Thoracic aorta (tissue), 2 donors: ENCODE data around the gene NRDC. TPM values are rescaled to one million over a fixed set of nuclear protein-coding genes. Genes with fewer than 3 reads are reported as not detected.

Experiments used
- ATAC-seq: fragments of 150-250 bp; one replicate; pipeline ENCODE4 v1.8.0; 2017; ENCODE audit warnings: low read depth; ENCODE audit not compliant: insufficient number of reproducible peaks, low FRiP score
- DNase-seq: peaks from one replicate; pipeline ENCODE4 v3.0.0-alpha.2; 2020; ENCODE audit warnings: low spot score
- H3K27ac ChIP-seq, 2 donors: fragments of 200-600 bp; sonication (generic); 1 replicate in 1 of 2; 2 replicates in 1 of 2; pipeline ENCODE4 v1.5.1; 2016; ENCODE audit warnings: mild to moderate bottlenecking in 2 of 2, moderate library complexity in 2 of 2
- H3K27me3 ChIP-seq: fragments of 200-600 bp; sonication (generic); replicated peaks from 2 replicates; pipeline ENCODE4 v1.6.0; 2016; ENCODE audit warnings: mild to moderate bottlenecking; ENCODE audit not compliant: insufficient read depth
- H3K36me3 ChIP-seq: fragments of 200-600 bp; sonication (generic); one replicate; pipeline ENCODE4 v1.5.1; 2016
- H3K4me1 ChIP-seq, 2 donors: fragments of 200-600 bp; sonication (generic); 1 replicate in 1 of 2; 2 replicates in 1 of 2; pipeline versions ENCODE4 v1.5.1 to v1.6.0; 2016; ENCODE audit warnings: low read depth in 2 of 2, mild to moderate bottlenecking in 1 of 2; ENCODE audit not compliant: control insufficient read depth in 1 of 2
- H3K4me3 ChIP-seq: fragments of 200-600 bp; sonication (generic); 2 replicates; pipeline ENCODE4 v1.5.1; 2016; ENCODE audit warnings: mild to moderate bottlenecking
- H3K9me3 ChIP-seq: fragments of 200-600 bp; sonication (generic); 2 replicates; pipeline ENCODE4 v1.5.1; 2016
- CTCF ChIP-seq: fragments of 200-600 bp; sonication (generic); IDR thresholded peaks from one replicate; pipeline ENCODE4 v1.5.1; 2019; ENCODE audit warnings: antibody characterized with exemption
- total RNA-seq, 2 donors: library from RNA; depleted of rRNA; stranded (reverse); fragments of >200 nt; gene quantifications; one replicate each; pipeline versions ENCODE4 v1.1.0 to v1.2.3, GENCODE V29; 2016

NRDC gene
- total RNA-seq, 2 donors from 2014 or later = 49.7 to 94.2 TPM

GRCh38 chr1:51776408-51776807 lies 102.1 kb downstream of the NRDC start:
- peaks cover 0 to 4% of the 10 kb centered on the region in 2 donors for H3K4me1 ChIP-seq
- H3K27ac ChIP-seq = no peak overlapping the region
- H3K27me3 ChIP-seq = no peaks in the 10 kb centered on the region
- H3K4me3 ChIP-seq = no peak overlapping the region
- ATAC-seq = no peak
- H3K9me3 ChIP-seq = no peaks in the 10 kb centered on the region
- no peak for TF ChIP-seq CTCF
- DNase-seq = no peak
- H3K36me3 ChIP-seq = peaks cover 29% of the 10 kb centered on the region

GRCh38 chr1:51768971-51769588 lies 109.4 kb downstream of the NRDC start:
- peak; percentile 60 for ATAC-seq
- peaks cover 4 to 6% of the 10 kb centered on the region in 2 donors for H3K4me1 ChIP-seq
- H3K9me3 ChIP-seq = no peaks in the 10 kb centered on the region
- peaks cover 21% of the 10 kb centered on the region for H3K36me3 ChIP-seq
- DNase-seq = no peak
- TF ChIP-seq CTCF = peak; percentile 85
- H3K27ac ChIP-seq = peak overlapping the region in 1 of 2 donors; percentile 37
- no peak overlapping the region for H3K4me3 ChIP-seq
- no peaks in the 10 kb centered on the region for H3K27me3 ChIP-seq

GRCh38 chr1:51761351-51761750 lies 117.2 kb downstream of the NRDC start:
- no peak for TF ChIP-seq CTCF
- no peak for DNase-seq
- ATAC-seq = no peak

GRCh38 chr1:51760872-51761271 lies 117.7 kb downstream of the NRDC start:
- TF ChIP-seq CTCF = no peak
- peaks cover 22 to 39% of the 10 kb centered on the region in 2 donors for H3K4me1 ChIP-seq
- H3K27ac ChIP-seq = no peak overlapping the region
- ATAC-seq (no peak), DNase-seq (no peak)
- H3K27me3 ChIP-seq = no peaks in the 10 kb centered on the region
- H3K9me3 ChIP-seq = no peaks in the 10 kb centered on the region
- H3K4me3 ChIP-seq = no peak overlapping the region
- H3K36me3 ChIP-seq = no peaks in the 10 kb centered on the region

More at GRCh38 chr1:51761351-51761750, 117.2 kb downstream of the NRDC start:
- Histone ChIP-seq H3K4me3 (no peak overlapping the region), H3K36me3 (peaks cover 2% of the 10 kb centered on the region), H3K27me3 (no peaks in the 10 kb centered on the region), H3K27ac (no peak overlapping the region), H3K9me3 (no peaks in the 10 kb centered on the region), H3K4me1 (peaks cover 22 to 39% of the 10 kb centered on the region in 2 donors)

- H3K4me3 ChIP-seq = no peak overlapping the region
- H3K9me3 ChIP-seq = no peaks in the 10 kb centered on the region
- no peaks in the 10 kb centered on the region for H3K27me3 ChIP-seq
- H3K27ac ChIP-seq = peak overlapping the region; percentile 21 to 38
- H3K4me1 ChIP-seq = peaks cover 22 to 39% of the 10 kb centered on the region in 2 donors
- no peak for ATAC-seq
- TF ChIP-seq CTCF = no peak
- H3K36me3 ChIP-seq = no peaks in the 10 kb centered on the region
- DNase-seq = no peak
Measured at GRCh38 chr1:51758310-51758709, 120.2 kb downstream of the NRDC start.
